Measurements from ENCODE around the gene RPAP3.

RPAP3 gene

GRCh38 chr12:47742253-47742825 lies 36.5 kb upstream of the RPAP3 start:
- no peak for DNase-seq

- DNase-seq = peak; percentile 94
These were observed 35.5 kb upstream of the RPAP3 start for GRCh38 chr12:47741340-47741703.

DNA sequence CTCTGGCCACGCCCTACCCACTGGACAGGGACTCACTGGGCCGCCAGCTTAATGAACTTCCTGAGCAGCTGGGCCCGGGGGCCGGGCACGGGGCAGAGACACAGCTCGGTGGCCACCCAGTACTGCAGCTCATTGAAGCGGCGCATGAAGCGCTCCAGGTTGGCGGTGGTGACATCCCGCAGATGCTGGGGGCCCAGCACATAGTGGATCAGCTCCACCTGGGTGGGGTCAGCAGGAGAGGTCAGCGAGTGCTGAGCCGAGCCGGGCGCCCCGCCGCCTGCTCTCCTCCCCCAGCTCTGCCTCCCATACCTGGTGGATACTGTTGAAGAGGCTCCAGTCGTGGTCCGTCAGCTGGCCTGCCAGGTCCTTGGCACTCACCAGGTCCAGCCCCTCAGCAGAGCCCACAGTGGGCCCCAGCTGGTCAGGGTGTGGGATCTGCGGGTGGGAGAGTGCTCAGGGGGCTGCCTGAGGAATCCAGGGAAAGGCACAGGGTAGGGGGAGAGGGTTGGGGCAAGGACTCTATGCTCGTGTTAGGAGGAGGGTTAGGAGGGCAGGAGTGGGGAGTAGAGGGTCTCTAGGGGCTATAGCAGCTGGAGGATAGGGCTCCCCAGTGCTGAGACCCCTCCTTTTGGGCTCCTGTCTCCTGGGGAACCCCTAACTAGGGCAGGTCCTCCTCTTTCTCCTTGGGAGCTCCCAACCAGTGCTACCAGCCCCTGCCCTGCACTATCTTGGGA lies 34.9 kb upstream of the RPAP3 start:
- peak; percentile 51 for DNase-seq

DNA sequence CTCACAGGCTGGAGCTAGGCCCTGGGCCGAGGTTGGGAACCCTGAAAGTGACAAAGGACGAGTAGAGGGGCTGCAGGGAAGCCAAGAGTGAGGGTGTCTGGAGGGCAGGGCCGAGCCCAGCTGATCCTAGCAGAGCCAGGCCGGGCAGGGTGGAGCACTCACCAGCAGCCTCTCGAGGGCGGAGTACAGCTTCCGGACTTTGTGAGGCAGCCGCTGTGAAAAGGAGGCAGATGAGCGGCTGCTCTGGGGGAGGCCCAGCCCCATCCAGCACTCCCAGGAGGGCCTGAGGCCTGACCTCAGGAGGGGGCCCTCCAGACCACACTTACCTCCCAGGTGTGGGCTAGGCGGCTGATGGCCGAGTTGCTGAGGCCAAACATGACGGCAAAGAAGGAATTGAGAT lies 34.1 kb upstream of the RPAP3 start:
- DNase-seq = no peak

GRCh38 chr12:47739297-47739696 lies 33.5 kb upstream of the RPAP3 start:
- DNase-seq = no peak

- no peak for DNase-seq
These were observed 32.2 kb upstream of the RPAP3 start for GRCh38 chr12:47737936-47738594.

- DNase-seq = no peak
These were observed 31.2 kb upstream of the RPAP3 start for GRCh38 chr12:47736877-47737676.

DNA sequence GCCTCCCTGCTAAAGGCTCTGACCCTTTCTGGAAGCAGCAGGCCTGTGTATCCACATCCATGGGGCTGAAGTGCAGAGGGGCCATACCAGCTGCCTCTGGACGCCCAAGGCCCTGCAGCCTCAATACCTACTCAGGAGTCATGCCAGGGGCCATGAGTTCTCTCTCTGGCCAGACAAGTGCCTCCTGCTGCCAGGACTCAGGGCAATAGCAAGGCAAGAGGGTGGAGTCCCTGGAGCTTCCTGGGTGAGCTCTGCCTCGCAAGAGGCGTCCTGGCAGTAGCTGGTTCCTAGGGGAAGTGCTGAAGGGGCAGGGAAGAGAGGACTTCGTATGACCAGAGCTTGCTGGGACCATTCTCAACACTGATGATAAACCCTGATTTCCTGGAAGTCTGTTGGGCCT lies 30.4 kb upstream of the RPAP3 start:
- no peak for DNase-seq

DNA sequence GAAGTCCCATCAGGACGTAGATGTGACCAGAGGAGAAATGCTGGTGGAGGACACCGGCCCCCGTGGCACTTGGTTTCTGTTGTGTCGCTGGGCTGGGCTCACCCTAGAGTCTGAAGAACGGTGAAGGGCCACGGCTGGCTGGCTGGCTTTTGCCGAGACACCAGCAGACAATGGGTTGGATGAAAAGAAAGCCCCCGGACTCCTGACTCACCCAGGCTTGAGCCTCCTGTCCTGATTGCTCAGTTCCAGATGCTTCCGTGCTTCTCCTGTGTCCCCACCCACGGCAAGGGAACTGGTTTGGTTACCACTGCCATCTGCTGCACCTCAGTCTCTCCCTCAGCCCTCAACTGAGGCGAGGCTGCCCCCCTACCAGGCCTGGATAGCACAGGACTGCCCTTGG lies 29.8 kb upstream of the RPAP3 start:
- no peak for DNase-seq

GRCh38 chr12:47734725-47735480 lies 29.1 kb upstream of the RPAP3 start:
- no peak for DNase-seq

- DNase-seq = no peak
These were observed 27.3 kb upstream of the RPAP3 start for GRCh38 chr12:47733142-47733541.

- no peak for DNase-seq
These were observed 26.7 kb upstream of the RPAP3 start for GRCh38 chr12:47732504-47732903.

GRCh38 chr12:47731723-47732122 lies 25.9 kb upstream of the RPAP3 start:
- DNase-seq = no peak

- no peak for DNase-seq
These were observed 24.5 kb upstream of the RPAP3 start for GRCh38 chr12:47730341-47730744.

GRCh38 chr12:47729233-47729632 lies 23.4 kb upstream of the RPAP3 start:
- DNase-seq = no peak

DNA sequence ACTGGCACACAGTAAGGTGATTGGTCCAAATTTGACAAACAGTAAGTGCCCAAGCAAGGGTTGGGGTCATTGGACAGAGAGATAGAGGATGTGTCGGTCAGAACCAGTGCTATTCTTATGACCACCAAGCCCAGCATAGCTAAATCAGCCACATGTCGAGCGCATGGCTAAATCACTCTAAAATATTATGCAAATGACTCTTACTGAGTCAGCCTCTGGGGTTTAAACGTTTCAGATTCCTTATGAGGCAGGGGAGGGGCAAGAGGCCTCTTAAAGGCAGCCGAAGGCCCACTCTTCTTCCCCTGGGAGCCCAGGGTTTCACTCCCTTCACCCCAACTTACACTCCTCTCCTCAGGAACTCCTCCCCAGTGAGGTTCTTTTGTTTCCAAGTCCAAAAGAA lies 20.1 kb upstream of the RPAP3 start:
- DNase-seq = no peak

DNA sequence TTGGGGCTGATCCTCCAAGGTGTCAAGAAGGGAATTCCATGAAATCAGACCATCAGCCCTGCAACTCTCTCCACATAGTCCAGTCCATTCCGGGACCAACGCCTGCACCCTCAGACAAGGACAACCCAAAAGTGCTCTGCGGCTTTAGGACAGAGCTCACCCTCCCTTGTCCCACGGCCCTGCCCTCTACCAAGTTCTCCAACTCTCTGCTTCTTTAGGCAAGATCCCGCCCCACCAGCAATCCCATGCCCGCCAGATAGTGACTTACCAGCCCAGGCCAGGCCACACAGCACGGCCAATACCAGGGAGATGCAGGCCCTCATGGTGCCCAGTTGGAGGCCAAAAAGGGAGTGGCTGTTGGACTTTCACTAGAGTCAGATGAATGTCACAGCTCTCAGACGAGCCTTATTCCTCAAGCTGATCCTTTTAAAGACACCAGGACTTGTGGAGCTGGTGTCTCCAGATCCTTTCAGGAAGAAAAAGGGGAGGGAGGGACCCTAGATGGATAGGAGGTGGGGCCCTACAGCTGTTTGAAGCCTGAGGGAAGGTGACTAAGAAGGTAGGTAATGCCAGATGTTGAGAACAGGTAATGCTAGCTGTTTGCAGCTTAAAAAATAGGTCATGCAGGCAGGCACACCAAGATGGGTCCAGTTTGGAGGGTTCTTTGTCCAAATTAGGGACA lies 19.4 kb upstream of the RPAP3 start, which contains the start of gene ENDOU:
Gene ENDOU, minus strand, starts transcription at position 400 of the 682 bp plus-strand sequence. Its CDS starts 77 bp downstream, at position 323.
- DNase-seq = no peak

- DNase-seq = no peak
These were observed 17.3 kb upstream of the RPAP3 start for GRCh38 chr12:47722941-47723631.

DNA sequence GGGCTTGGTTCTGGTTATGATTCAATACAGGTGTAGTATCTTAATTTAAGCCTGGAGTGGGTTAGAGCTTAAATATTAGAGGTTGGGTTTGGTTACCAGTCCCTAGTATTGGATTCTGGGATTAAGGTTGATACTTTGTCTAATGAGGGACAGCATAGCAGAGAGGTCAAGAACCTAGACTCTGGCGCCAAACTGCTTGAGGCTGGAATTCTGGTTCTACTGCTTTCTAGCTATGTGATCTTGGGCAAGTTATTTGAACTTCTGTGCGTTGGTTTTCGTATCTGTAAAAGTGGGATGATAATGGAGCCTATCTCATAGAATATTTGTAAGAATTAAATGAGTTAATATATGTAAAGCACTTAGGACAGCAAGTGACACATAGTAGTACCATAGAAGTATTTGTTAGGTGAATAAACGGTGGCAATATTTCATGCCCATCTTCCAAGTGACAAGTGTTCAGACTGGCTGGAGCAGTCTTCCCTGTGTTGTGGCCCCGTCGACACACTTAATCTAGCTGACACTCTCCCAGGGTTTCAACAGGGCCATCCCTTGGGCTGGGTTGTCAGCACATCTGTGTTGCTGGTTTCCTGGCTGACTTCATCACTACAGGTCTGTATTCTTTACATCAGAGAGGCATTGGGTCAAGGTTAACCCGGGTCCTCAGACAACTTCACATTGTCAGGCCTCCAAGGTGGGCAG lies 16.5 kb upstream of the RPAP3 start:
- DNase-seq = no peak

GRCh38 chr12:47721431-47721973 lies 15.7 kb upstream of the RPAP3 start:
- DNase-seq = no peak

DNA sequence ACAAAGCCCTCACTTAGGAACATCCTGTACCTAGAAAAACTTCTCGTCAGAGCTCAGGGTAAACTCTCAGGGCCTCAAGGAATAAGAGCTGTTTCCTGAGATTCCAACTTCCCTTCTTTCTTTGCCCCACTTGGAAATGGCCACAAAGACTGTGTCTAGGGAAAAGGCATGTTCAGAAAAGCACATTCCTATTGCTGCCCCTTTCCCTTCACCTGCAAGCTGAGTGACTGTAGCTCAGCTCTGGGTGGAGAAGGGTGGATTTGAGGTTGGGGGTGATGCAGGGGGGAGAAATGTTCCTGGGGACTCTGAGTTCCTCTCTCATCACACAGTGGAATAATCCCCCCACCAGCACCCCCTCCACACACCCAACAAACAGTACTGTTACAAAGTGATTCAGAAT lies 12.7 kb upstream of the RPAP3 start:
- DNase-seq = no peak
